B cell (primary cell): Measurements from ENCODE around the gene TRIO.

Experiments used
- CTCF ChIP-seq: fragments of 200-600 bp; IDR thresholded peaks from one replicate; pipeline ENCODE4 v1.8.0; 2022; ENCODE audit warnings: antibody characterized with exemption, mild to moderate bottlenecking
- EZH2 ChIP-seq: IDR thresholded peaks from 2 replicates; pipeline ENCODE4 v1.6.1; 2012; ENCODE audit warnings: borderline replicate concordance, low read depth, mild to moderate bottlenecking, moderate library complexity, low read length; ENCODE audit not compliant: insufficient read depth, poor library complexity, severe bottlenecking

- TF ChIP-seq EZH2 (no peak), CTCF (no peak)
These were observed 78.6 kb downstream of the TRIO start for GRCh38 chr5:14221732-14222131.
